Osteocyte (in vitro differentiated cells): Measurements from ENCODE around the gene EEPD1. TPM values are rescaled to one million over a fixed set of nuclear protein-coding genes. Genes with fewer than 3 reads are reported as not detected.

Experiments
- DNase-seq: peaks from one replicate; pipeline ENCODE4 v3.0.0; 2021; ENCODE audit warnings: mixed read lengths; ENCODE audit not compliant: unreplicated experiment; ENCODE audit errors: extremely low spot score
- H3K27ac Mint-ChIP-seq: one replicate; pipeline ENCODE4 v1.8.0; 2021; ENCODE audit warnings: mild to moderate bottlenecking, mixed read lengths; ENCODE audit not compliant: unreplicated experiment
- H3K27me3 Mint-ChIP-seq: one replicate; pipeline ENCODE4 v1.8.0; 2021; ENCODE audit warnings: mixed read lengths; ENCODE audit not compliant: unreplicated experiment
- H3K36me3 Mint-ChIP-seq: one replicate; pipeline ENCODE4 v1.8.0; 2021; ENCODE audit warnings: mixed read lengths; ENCODE audit not compliant: unreplicated experiment
- H3K4me1 Mint-ChIP-seq: one replicate; pipeline ENCODE4 v1.8.0; 2021; ENCODE audit warnings: mixed read lengths; ENCODE audit not compliant: unreplicated experiment
- H3K4me3 Mint-ChIP-seq: one replicate; pipeline ENCODE4 v1.8.0; 2021; ENCODE audit warnings: mild to moderate bottlenecking, moderate library complexity, mixed read lengths; ENCODE audit not compliant: unreplicated experiment
- H3K9me3 Mint-ChIP-seq: one replicate; pipeline ENCODE4 v1.8.0; 2021; ENCODE audit warnings: mixed read lengths; ENCODE audit not compliant: unreplicated experiment
- total RNA-seq: library from RNA; stranded (reverse); gene quantifications from 2 replicates; pipeline ENCODE4 v1.2.1, GENCODE V29; 2021
- TF ChIP-seq, protein P1 (sequence below): fragments of 200-600 bp; sonication (generic); IDR thresholded peaks from 2 replicates; pipeline ENCODE4 v1.5.0; 2021; ENCODE audit warnings: antibody characterized with exemption, mild to moderate bottlenecking, moderate library complexity

EEPD1 gene
- total RNA-seq, 1 donor from 2014 or later = 1.3 TPM

DNA sequence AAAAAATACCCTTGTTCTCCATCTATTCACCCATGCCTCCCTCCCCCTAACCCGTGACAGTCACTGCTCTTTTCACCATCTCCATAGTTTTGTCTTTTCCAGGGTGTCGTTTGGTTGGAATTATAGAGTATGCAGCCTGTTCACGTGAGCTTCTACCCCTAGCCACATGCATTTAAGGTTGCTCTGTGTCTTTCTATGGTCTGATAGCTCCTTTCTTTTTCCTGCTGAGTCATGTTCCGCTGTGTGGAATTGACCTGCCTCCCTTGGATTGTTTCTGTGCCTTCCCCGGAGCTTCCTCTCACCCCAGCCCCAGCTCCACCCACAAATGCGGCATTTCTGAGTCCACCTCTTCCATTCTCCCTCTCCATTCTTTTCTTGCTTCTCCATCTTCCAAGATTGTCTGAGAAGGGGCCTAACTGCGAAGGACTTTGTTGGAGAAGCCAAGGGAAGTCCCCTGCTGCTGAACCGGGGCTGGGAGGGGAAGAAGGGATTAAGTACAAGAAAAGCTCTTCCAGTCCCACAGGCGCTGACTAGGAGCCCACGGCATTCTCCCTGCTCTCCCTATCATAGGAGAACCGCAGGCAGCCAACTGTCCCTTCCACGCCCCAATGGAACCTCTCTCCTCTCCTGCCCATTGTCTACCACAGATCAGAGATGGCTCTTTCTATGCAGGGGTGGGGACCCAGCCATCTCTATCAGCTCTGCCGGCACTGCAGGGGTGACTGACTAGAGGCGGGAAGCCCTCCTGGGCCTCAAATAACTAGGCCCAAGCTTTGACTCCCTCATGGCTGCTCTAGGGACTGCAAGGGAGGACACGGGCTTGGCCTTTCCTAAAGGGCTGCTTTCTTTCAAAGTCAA, 149.1 kb downstream of the EEPD1 start:
- peaks cover 8% of the 10 kb centered on the region for H3K27me3 Mint-ChIP-seq
- H3K27ac Mint-ChIP-seq = peak overlapping the region; percentile 87
- H3K4me1 Mint-ChIP-seq = peaks cover 42% of the 10 kb centered on the region
- H3K4me3 Mint-ChIP-seq = no peak overlapping the region
- no peaks in the 10 kb centered on the region for H3K9me3 Mint-ChIP-seq
- TF ChIP-seq, protein P1, sequence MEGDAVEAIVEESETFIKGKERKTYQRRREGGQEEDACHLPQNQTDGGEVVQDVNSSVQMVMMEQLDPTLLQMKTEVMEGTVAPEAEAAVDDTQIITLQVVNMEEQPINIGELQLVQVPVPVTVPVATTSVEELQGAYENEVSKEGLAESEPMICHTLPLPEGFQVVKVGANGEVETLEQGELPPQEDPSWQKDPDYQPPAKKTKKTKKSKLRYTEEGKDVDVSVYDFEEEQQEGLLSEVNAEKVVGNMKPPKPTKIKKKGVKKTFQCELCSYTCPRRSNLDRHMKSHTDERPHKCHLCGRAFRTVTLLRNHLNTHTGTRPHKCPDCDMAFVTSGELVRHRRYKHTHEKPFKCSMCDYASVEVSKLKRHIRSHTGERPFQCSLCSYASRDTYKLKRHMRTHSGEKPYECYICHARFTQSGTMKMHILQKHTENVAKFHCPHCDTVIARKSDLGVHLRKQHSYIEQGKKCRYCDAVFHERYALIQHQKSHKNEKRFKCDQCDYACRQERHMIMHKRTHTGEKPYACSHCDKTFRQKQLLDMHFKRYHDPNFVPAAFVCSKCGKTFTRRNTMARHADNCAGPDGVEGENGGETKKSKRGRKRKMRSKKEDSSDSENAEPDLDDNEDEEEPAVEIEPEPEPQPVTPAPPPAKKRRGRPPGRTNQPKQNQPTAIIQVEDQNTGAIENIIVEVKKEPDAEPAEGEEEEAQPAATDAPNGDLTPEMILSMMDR = no peak
- no peaks in the 10 kb centered on the region for H3K36me3 Mint-ChIP-seq
- no peak for DNase-seq

DNA sequence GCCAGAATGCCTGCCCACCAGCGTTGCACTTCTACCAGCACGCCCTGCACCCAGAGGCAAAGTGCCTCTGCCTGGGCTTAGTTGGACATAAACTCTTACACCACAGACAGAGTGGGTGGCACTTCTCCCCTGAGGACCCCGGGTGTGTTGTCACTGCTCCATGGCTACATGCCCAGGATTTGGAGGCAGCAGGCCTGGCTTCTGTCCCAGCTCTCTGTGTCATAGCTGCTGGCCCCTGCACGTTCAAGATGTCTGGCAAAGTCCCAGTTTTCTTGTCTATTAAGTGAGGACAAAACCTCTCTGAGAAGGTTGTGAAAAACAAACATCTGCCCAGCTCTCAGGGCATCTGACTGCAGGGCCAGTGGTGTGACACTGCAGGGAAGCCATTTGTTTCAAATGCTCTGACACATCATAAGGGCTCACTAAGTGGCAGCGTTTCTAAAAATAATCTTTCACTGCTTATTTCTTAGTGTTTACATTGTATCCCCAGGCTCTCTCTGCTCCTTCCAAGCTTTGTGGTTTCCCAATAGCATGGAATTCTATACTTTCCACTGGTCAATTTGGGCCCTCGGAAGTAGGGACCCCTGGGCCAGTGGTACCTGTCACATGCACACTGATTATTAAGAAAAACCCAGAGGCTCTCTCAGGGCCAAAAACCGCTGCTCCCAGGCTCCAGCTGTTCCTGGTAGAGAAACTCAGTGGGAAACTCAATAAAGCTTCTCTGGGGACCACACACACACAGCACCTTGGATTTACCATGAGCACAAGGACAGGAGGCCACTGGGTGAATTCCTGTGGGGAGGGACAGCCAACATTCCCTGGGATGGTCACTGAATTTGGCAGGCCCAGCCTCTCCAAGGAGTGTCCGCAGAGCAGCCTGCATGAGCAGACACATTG, 150.4 kb downstream of the EEPD1 start:
- TF ChIP-seq, protein P1 = no peak
- peak overlapping the region; percentile 87 for H3K27ac Mint-ChIP-seq

DNA sequence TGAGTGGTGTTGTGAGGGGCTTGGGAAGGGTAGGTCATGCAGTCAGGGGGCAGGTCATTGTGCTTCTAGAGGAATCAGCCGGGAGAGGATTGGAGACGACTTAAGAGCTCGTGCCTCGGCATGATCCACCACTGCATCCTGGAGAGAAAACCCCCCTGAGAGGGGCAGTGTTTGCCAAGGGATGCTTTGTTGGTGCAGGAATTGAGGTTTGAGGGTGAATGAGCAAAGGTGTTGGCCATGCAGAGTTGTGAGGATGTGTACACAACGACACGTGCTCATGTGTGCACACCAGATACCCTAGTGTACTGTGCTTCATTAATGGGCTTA, 151.0 kb downstream of the EEPD1 start:
- H3K36me3 Mint-ChIP-seq = no peaks in the 10 kb centered on the region
- TF ChIP-seq, protein P1 = peak; percentile 23
- peaks cover 12% of the 10 kb centered on the region for H3K27me3 Mint-ChIP-seq
- H3K9me3 Mint-ChIP-seq = no peaks in the 10 kb centered on the region
- DNase-seq = no peak
- no peak overlapping the region for H3K4me3 Mint-ChIP-seq
- H3K4me1 Mint-ChIP-seq = peaks cover 44% of the 10 kb centered on the region
- peak overlapping the region; percentile 87 for H3K27ac Mint-ChIP-seq

More for the DNA sequence above, 150.4 kb downstream of the EEPD1 start:
- peak; percentile 91 for DNase-seq
- no peaks in the 10 kb centered on the region for H3K9me3 Mint-ChIP-seq
- no peak overlapping the region for H3K4me3 Mint-ChIP-seq
- H3K4me1 Mint-ChIP-seq = peaks cover 42% of the 10 kb centered on the region
- peaks cover 12% of the 10 kb centered on the region for H3K27me3 Mint-ChIP-seq
- no peaks in the 10 kb centered on the region for H3K36me3 Mint-ChIP-seq

DNA sequence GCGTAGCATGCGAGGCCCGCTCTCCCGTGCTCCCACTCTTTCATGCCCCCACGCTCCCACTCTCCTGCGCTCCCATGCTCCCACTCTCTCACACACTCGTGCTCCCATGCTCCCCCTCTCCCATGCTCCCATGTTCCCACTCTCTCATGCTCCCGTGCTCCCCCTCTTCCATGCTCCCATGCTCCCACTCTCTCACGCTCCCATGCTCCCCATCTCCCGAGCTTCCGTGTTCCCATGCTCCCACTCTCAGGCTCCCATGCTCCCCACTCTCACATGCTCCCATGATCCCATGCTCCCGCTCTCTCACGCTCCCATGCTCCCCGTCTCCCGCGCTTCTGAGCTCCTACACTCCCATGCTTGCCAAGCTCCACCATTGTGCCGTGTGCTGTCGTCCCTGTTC, 152.2 kb downstream of the EEPD1 start:
- DNase-seq = no peak
- H3K27ac Mint-ChIP-seq = no peak overlapping the region
- H3K4me1 Mint-ChIP-seq = peaks cover 46% of the 10 kb centered on the region
- TF ChIP-seq, protein P1 = no peak
- no peaks in the 10 kb centered on the region for H3K9me3 Mint-ChIP-seq
- no peak overlapping the region for H3K4me3 Mint-ChIP-seq
- H3K36me3 Mint-ChIP-seq = no peaks in the 10 kb centered on the region
- peaks cover 12% of the 10 kb centered on the region for H3K27me3 Mint-ChIP-seq

DNA sequence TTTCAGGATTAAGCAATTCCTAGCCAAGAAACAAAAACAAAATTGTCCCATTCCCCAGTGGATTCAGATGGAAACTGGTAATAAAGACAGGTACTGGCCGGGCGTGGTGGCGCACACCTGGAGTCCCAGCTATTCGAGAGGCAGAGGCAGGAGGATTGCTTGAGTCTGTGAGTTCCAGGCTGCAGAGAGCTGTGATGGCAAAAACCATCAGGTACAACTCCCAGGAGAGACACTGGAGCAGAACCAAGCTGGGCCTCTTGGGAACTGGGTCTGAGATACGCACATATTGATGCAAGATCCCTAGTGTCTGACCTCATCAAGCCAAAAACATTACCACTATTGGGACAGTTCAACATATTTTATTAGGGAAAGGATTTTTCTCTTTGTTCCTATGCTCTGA, 152.6 kb downstream of the EEPD1 start:
- Mint-ChIP-seq H3K9me3 (no peaks in the 10 kb centered on the region), H3K27ac (no peak overlapping the region), H3K36me3 (no peaks in the 10 kb centered on the region), H3K4me1 (peaks cover 44% of the 10 kb centered on the region), H3K27me3 (peaks cover 12% of the 10 kb centered on the region), H3K4me3 (no peak overlapping the region)
- DNase-seq = no peak
- TF ChIP-seq, protein P1 = no peak
